Measurements from ENCODE around the gene STAC3. TPM values are rescaled to one million over a fixed set of nuclear protein-coding genes. Genes with fewer than 3 reads are reported as not detected.
A peak's percentile ranks its signal among the peaks of the same experiment; 100 is the strongest.

STAC3 gene
- total and polyA plus RNA-seq, 4 donors, result 0.82 to 5.8 (median 4.1) TPM

DNA sequence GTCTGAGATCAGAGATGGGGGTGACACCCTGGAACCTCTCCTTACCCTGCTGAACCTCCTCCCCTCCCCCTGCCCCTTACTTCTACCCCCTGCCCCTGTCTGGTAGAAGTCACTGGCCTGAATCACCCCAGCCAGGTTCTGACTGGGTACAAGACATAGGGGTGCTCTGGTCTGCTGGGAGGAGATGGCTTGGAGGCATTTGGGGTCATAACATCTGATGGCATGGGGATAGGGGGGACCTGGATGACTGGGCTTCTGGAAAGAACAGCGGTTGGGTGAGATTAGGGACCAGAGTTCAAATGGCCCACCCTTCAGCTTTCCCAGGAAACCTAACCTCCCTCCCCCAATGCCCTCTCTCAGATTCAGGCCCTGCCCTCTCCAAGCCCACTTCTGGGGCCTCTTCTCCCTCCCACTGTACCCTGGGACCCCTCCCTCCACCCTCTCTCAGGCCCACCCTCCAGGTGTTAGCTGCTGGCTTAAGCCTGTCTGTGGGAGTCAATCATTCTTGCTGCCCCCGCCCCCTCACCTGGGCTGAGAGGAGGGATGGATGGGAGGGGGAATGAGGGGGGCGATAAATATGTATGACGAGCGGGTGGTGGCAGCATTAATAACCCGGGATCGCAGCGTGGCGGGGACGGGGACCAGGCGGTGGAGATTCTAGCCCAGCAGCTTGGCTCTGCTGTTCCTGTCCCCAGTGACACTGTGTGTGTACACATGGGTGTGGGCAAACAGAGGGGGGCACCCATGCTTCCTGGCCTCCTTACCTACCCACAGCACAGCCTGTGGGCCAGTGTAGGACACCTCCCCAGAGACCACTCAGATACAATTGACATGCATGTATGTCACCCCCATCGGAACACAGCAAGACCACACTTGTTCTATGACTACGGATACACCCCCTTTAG, 28.4 kb downstream of the STAC3 start:
- ATAC-seq (ENCODE audit: low FRiP score) (no peak), DNase-seq (no peak)
- H3K4me3 ChIP-seq (ENCODE audit: low read length in 2 of 2), result no peak overlapping the region
- H3K27ac ChIP-seq (ENCODE audit: low read depth in 1 of 2, low read length in 2 of 2), result no peak overlapping the region
- H3K27me3 ChIP-seq (ENCODE audit: control insufficient read depth in 1 of 2, insufficient read depth in 2 of 2, low read length in 1 of 2), result no peaks in the 10 kb centered on the region
- WGBS, 2 donors, result 75 to 81% methylated on average over 13 of the region's 13 CpGs
- no peaks in the 10 kb centered on the region for H3K9me3 ChIP-seq (ENCODE audit: control insufficient read depth, low read length)
- intact Hi-C loops (cut with DNase I), result no loop called here
- H3K36me3 ChIP-seq (ENCODE audit: control insufficient read depth in 1 of 2, insufficient read depth in 2 of 2, low read length in 1 of 2), result no peaks in the 10 kb centered on the region
- no peaks in the 10 kb centered on the region for H3K4me1 ChIP-seq (ENCODE audit: control insufficient read depth in 1 of 2, insufficient read depth in 2 of 2, low read length in 2 of 2)

GRCh38 chr12:57221169-57221917, 29.6 kb downstream of the STAC3 start:
- no peaks in the 10 kb centered on the region for H3K36me3 ChIP-seq (ENCODE audit: control insufficient read depth in 1 of 2, insufficient read depth in 2 of 2, low read length in 1 of 2)
- H3K27ac ChIP-seq (ENCODE audit: low read depth in 1 of 2, low read length in 2 of 2), result no peak overlapping the region
- H3K27me3 ChIP-seq (ENCODE audit: control insufficient read depth in 1 of 2, insufficient read depth in 2 of 2, low read length in 1 of 2), result no peaks in the 10 kb centered on the region
- H3K4me1 ChIP-seq (ENCODE audit: control insufficient read depth in 1 of 2, insufficient read depth in 2 of 2, low read length in 2 of 2), result no peaks in the 10 kb centered on the region
- WGBS, 2 donors, result 54 to 59% methylated on average over 24 of the region's 24 CpGs
- DNase-seq (no peak), ATAC-seq (ENCODE audit: low FRiP score) (no peak)
- H3K4me3 ChIP-seq (ENCODE audit: low read length in 2 of 2), result no peak overlapping the region
- H3K9me3 ChIP-seq (ENCODE audit: control insufficient read depth, low read length), result no peaks in the 10 kb centered on the region
- intact Hi-C loops (cut with DNase I), result no loop called here

GRCh38 chr12:57220770-57221168, 30.2 kb downstream of the STAC3 start:
- intact Hi-C loops (cut with DNase I), result no loop called here
- Histone ChIP-seq H3K27me3 (ENCODE audit: control insufficient read depth in 1 of 2, insufficient read depth in 2 of 2, low read length in 1 of 2) (no peaks in the 10 kb centered on the region), H3K36me3 (ENCODE audit: control insufficient read depth in 1 of 2, insufficient read depth in 2 of 2, low read length in 1 of 2) (no peaks in the 10 kb centered on the region), H3K27ac (ENCODE audit: low read depth in 1 of 2, low read length in 2 of 2) (no peak overlapping the region), H3K4me3 (ENCODE audit: low read length in 2 of 2) (no peak overlapping the region), H3K9me3 (ENCODE audit: control insufficient read depth, low read length) (no peaks in the 10 kb centered on the region), H3K4me1 (ENCODE audit: control insufficient read depth in 1 of 2, insufficient read depth in 2 of 2, low read length in 2 of 2) (no peaks in the 10 kb centered on the region)
- ATAC-seq (ENCODE audit: low FRiP score) (no peak), DNase-seq (no peak)
- 86 to 100% methylated on average over 1 of the region's 1 CpG for WGBS, 2 donors

- H3K36me3 ChIP-seq (ENCODE audit: control insufficient read depth in 1 of 2, insufficient read depth in 2 of 2, low read length in 1 of 2), result no peaks in the 10 kb centered on the region
- intact Hi-C loops (cut with DNase I), result no loop called here
- no peaks in the 10 kb centered on the region for H3K9me3 ChIP-seq (ENCODE audit: control insufficient read depth, low read length)
- whole genome bisulfite sequencing, 2 donors, result 11 to 15% methylated on average over 35 to 38 of the region's 38 CpGs
- ATAC-seq (ENCODE audit: low FRiP score) (no peak), DNase-seq (no peak)
- no peaks in the 10 kb centered on the region for H3K27me3 ChIP-seq (ENCODE audit: control insufficient read depth in 1 of 2, insufficient read depth in 2 of 2, low read length in 1 of 2)
- no peak overlapping the region for H3K4me3 ChIP-seq (ENCODE audit: low read length in 2 of 2)
- H3K4me1 ChIP-seq (ENCODE audit: control insufficient read depth in 1 of 2, insufficient read depth in 2 of 2, low read length in 2 of 2), result no peaks in the 10 kb centered on the region
- no peak overlapping the region for H3K27ac ChIP-seq (ENCODE audit: low read depth in 1 of 2, low read length in 2 of 2)
Observed at GRCh38 chr12:57219993-57220754, 30.8 kb downstream of the STAC3 start.

GRCh38 chr12:57219205-57219992, 31.6 kb downstream of the STAC3 start:
- 80% methylated on average over 14 of the region's 14 CpGs for WGBS, 2 donors
- no peaks in the 10 kb centered on the region for H3K27me3 ChIP-seq (ENCODE audit: control insufficient read depth in 1 of 2, insufficient read depth in 2 of 2, low read length in 1 of 2)
- intact Hi-C loops (cut with DNase I), result no loop called here
- ATAC-seq (ENCODE audit: low FRiP score), result no peak
- H3K4me3 ChIP-seq (ENCODE audit: low read length in 2 of 2), result no peak overlapping the region
- no peaks in the 10 kb centered on the region for H3K4me1 ChIP-seq (ENCODE audit: control insufficient read depth in 1 of 2, insufficient read depth in 2 of 2, low read length in 2 of 2)
- H3K36me3 ChIP-seq (ENCODE audit: control insufficient read depth in 1 of 2, insufficient read depth in 2 of 2, low read length in 1 of 2), result no peaks in the 10 kb centered on the region
- DNase-seq, result no peak
- H3K9me3 ChIP-seq (ENCODE audit: control insufficient read depth, low read length), result no peaks in the 10 kb centered on the region
- no peak overlapping the region for H3K27ac ChIP-seq (ENCODE audit: low read depth in 1 of 2, low read length in 2 of 2)

- intact Hi-C loops (cut with DNase I), result no loop called here
- DNase-seq (no peak), ATAC-seq (ENCODE audit: low FRiP score) (no peak)
- WGBS, 2 donors, result 89 to 90% methylated on average over 5 of the region's 5 CpGs
- Histone ChIP-seq H3K27me3 (ENCODE audit: control insufficient read depth in 1 of 2, insufficient read depth in 2 of 2, low read length in 1 of 2) (no peaks in the 10 kb centered on the region), H3K4me1 (ENCODE audit: control insufficient read depth in 1 of 2, insufficient read depth in 2 of 2, low read length in 2 of 2) (no peaks in the 10 kb centered on the region), H3K4me3 (ENCODE audit: low read length in 2 of 2) (no peak overlapping the region), H3K36me3 (ENCODE audit: control insufficient read depth in 1 of 2, insufficient read depth in 2 of 2, low read length in 1 of 2) (no peaks in the 10 kb centered on the region), H3K27ac (ENCODE audit: low read depth in 1 of 2, low read length in 2 of 2) (no peak overlapping the region), H3K9me3 (ENCODE audit: control insufficient read depth, low read length) (no peaks in the 10 kb centered on the region)
Observed at GRCh38 chr12:57218030-57218853, 32.7 kb downstream of the STAC3 start.

GRCh38 chr12:57216921-57217879, 33.8 kb downstream of the STAC3 start:
- no peaks in the 10 kb centered on the region for H3K27me3 ChIP-seq (ENCODE audit: control insufficient read depth in 1 of 2, insufficient read depth in 2 of 2, low read length in 1 of 2)
- no peak overlapping the region for H3K27ac ChIP-seq (ENCODE audit: low read depth in 1 of 2, low read length in 2 of 2)
- intact Hi-C loops (cut with DNase I), result no loop called here
- H3K36me3 ChIP-seq (ENCODE audit: control insufficient read depth in 1 of 2, insufficient read depth in 2 of 2, low read length in 1 of 2), result no peaks in the 10 kb centered on the region
- no peaks in the 10 kb centered on the region for H3K9me3 ChIP-seq (ENCODE audit: control insufficient read depth, low read length)
- H3K4me3 ChIP-seq (ENCODE audit: low read length in 2 of 2), result peak overlapping the region; percentile 14 to 33
- ATAC-seq (ENCODE audit: low FRiP score), result no peak
- WGBS, 2 donors, result 6% methylated on average over 57 to 63 of the region's 63 CpGs
- no peak for DNase-seq
- H3K4me1 ChIP-seq (ENCODE audit: control insufficient read depth in 1 of 2, insufficient read depth in 2 of 2, low read length in 2 of 2), result no peaks in the 10 kb centered on the region
